ENCODE measurements around the gene RHBDL2.
"Not testable (repeated sequence)": the region's sequence is repeated elsewhere in the genome, so short reads cannot be mapped to it uniquely, and the experiment has no call there.

Gene RHBDL2

DNA sequence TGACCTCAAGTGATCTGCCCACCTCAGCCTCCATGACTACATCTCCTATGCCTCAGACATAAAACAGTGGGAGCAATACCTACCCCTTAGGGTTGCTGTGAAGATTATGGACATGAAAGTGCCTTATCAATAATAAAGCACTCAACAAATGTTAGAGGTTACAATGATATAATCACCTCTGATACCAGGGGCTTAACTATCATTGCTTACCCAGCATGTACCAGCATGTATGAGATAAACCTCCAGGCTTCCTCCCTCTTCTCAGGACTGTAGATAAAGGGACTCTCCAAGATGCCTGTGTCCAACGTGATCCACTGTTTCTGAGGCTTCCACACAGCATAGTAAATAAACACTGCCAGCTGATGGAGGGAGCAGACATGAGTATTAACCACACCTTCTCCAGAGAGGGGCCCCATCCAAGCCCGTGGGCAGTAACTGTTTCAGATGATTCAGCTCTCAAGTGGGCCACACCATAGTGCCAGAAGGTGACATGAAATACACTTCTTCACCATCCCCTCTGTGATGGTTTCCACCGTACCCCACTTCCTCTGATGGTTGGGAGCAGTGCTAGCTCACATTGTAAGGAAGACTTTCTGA lies 26.2 kb downstream of the RHBDL2 start:
- Mint-ChIP-seq H3K4me1 (no peaks in the 10 kb centered on the region), H3K27me3 (ENCODE audit: low read depth, poor library complexity) (peaks cover 2% of the 10 kb centered on the region), H3K9me3 (no peaks in the 10 kb centered on the region), H3K4me3 (no peak overlapping the region), H3K27ac (no peak overlapping the region), H3K36me3 (ENCODE audit: low read depth) (no peaks in the 10 kb centered on the region)
- no peak for DNase-seq
- TF ChIP-seq, protein P1, sequence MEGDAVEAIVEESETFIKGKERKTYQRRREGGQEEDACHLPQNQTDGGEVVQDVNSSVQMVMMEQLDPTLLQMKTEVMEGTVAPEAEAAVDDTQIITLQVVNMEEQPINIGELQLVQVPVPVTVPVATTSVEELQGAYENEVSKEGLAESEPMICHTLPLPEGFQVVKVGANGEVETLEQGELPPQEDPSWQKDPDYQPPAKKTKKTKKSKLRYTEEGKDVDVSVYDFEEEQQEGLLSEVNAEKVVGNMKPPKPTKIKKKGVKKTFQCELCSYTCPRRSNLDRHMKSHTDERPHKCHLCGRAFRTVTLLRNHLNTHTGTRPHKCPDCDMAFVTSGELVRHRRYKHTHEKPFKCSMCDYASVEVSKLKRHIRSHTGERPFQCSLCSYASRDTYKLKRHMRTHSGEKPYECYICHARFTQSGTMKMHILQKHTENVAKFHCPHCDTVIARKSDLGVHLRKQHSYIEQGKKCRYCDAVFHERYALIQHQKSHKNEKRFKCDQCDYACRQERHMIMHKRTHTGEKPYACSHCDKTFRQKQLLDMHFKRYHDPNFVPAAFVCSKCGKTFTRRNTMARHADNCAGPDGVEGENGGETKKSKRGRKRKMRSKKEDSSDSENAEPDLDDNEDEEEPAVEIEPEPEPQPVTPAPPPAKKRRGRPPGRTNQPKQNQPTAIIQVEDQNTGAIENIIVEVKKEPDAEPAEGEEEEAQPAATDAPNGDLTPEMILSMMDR (IDR thresholded peaks at IDR 0.05): no peak

DNA sequence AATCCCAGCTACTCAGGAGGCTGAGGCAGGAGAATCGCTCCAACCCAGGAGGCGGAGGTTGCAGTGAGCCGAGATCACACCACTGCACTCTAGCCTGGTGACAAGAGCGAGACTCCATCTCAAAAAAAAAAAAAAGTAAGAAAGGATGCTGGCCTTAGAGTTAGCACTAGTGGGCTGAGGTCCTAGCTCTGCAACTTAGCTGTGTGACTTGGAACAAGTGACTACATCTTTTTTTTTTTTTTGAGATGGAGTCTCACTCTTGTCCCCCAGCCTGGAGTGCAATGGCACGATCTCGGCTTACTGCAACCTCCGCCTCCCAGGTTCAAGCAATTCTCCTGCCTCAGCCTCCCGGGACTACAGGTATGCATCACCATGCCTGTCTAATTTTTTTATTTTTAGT lies 26.7 kb downstream of the RHBDL2 start:
- not testable (repeated sequence) for DNase-seq; H3K27me3 Mint-ChIP-seq (ENCODE audit: low read depth, poor library complexity); H3K9me3 Mint-ChIP-seq; H3K27ac Mint-ChIP-seq; H3K4me3 Mint-ChIP-seq; H3K4me1 Mint-ChIP-seq; H3K36me3 Mint-ChIP-seq (ENCODE audit: low read depth)

DNA sequence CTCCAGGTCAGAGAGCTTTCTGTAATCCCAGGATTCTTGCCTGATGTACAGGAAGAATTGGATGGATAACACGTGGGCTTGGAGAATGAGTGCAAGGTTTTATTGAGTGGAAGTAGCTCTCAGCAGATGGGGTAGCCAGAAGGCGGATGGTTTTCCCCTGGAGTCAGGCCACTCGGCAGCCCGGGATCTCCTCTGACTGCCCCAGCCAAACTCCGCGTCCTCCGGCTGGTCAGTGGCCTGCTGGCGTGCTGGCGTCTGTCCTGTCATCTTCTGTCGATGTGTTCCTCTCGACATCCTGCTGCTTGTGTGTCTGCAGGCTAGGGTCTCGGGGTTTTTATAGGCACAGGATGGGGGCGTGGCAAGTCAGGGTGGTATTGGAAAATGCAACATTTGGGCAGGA lies 32.8 kb downstream of the RHBDL2 start:
- H3K27me3 Mint-ChIP-seq (ENCODE audit: low read depth, poor library complexity): peaks cover 9% of the 10 kb centered on the region
- H3K9me3 Mint-ChIP-seq: peaks cover 20% of the 10 kb centered on the region
- DNase-seq: no peak
- H3K4me3 Mint-ChIP-seq: no peak overlapping the region
- TF ChIP-seq, protein P1 (IDR thresholded peaks at IDR 0.05): no peak
- H3K4me1 Mint-ChIP-seq: no peaks in the 10 kb centered on the region
- H3K36me3 Mint-ChIP-seq (ENCODE audit: low read depth): peaks cover 4% of the 10 kb centered on the region
- H3K27ac Mint-ChIP-seq: no peak overlapping the region

DNA sequence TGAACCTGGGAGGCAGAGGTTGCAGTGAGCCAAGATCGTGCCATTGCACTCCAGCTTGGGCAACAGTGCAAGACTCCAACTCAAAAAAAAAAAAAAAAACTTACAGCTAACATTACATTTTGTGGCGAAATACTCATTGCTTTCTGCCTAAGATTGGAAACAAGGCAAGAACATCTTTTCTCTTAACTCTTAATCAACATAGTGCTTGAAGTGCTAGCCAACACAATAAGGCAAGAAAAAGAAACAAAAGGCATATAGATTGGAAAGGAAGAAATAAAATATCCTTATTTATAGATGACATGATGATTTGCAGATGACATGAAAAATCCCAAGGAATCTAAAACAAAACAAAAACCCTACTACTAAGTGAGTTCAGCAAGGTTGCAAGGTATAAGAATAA lies 35.6 kb downstream of the RHBDL2 start:
- H3K36me3 Mint-ChIP-seq (ENCODE audit: low read depth): peaks cover 4% of the 10 kb centered on the region
- H3K4me1 Mint-ChIP-seq: no peaks in the 10 kb centered on the region
- TF ChIP-seq, protein P1 (IDR thresholded peaks at IDR 0.05): no peak
- no peak overlapping the region for H3K4me3 Mint-ChIP-seq
- H3K27ac Mint-ChIP-seq: no peak overlapping the region
- peaks cover 10% of the 10 kb centered on the region for H3K27me3 Mint-ChIP-seq (ENCODE audit: low read depth, poor library complexity)
- DNase-seq: no peak
- peaks cover 22% of the 10 kb centered on the region for H3K9me3 Mint-ChIP-seq

DNA sequence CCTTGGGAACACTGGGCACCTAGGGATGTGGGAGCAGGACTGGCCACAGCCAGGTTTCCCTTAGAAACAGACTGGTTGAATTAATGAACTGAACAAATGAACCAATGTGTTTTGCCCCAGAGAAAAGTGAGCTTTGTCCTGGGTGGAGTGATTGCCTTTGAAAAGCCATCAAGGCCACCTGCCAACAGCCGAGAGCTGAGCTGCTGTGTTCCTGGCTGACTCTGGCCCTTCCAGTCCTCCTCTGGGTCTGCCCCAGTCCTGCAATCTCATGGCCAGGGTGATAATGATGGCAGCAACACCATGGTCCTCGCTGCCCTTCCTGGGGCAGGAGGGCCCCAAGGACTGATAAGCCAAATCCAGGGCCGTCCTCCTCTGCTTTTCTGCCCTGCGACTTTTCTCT lies 42.1 kb downstream of the RHBDL2 start:
- no peak overlapping the region for H3K4me3 Mint-ChIP-seq
- TF ChIP-seq, protein P1 (IDR thresholded peaks at IDR 0.05): no peak
- no peaks in the 10 kb centered on the region for H3K36me3 Mint-ChIP-seq (ENCODE audit: low read depth)
- no peak overlapping the region for H3K27ac Mint-ChIP-seq
- peaks cover 4% of the 10 kb centered on the region for H3K27me3 Mint-ChIP-seq (ENCODE audit: low read depth, poor library complexity)
- H3K4me1 Mint-ChIP-seq: no peaks in the 10 kb centered on the region
- no peak for DNase-seq
- H3K9me3 Mint-ChIP-seq: peaks cover 4% of the 10 kb centered on the region

DNA sequence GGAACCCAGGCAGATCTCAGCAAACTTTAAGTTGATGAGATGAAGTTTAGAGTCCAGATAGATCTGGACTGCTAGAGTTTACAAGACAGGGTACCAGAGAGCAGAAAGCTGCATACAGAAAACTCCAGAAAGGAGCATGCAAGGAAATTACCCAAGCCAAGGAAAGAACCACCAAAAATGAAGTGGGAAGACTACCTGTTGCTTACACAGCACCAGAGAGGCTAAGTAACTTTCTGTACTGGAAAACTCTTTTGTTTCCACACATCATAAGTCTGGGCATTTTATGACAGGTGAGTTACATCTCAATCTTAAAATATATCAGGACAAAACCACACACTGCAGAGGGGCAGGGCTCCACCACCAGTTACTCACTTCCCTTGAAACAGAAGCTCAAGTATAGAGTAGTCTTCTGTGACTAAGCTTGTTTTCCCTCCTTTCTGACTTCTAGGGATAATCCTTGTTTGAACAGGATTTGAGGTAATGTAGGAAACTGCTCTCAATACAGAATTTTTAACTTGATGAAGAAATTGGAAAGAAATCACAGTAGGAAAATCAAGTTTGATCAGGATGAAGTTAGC lies 42.9 kb downstream of the RHBDL2 start:
- H3K36me3 Mint-ChIP-seq (ENCODE audit: low read depth): no peaks in the 10 kb centered on the region
- no peak for DNase-seq
- peak overlapping the region; percentile 25 for H3K27ac Mint-ChIP-seq
- no peak overlapping the region for H3K4me3 Mint-ChIP-seq
- H3K9me3 Mint-ChIP-seq: peaks cover 2% of the 10 kb centered on the region
- TF ChIP-seq, protein P1 (IDR thresholded peaks at IDR 0.05): no peak
- no peaks in the 10 kb centered on the region for H3K4me1 Mint-ChIP-seq
- H3K27me3 Mint-ChIP-seq (ENCODE audit: low read depth, poor library complexity): no peaks in the 10 kb centered on the region
